MM.1S (cell line): Measurements from ENCODE around the gene NUB1.

Experiments used
- CTCF ChIP-seq: fragments of 300-600 bp; sonication (generic); IDR thresholded peaks from 2 replicates; pipeline ENCODE4 v1.5.1; 2016; ENCODE audit warnings: antibody characterized with exemption, low read length, mixed read lengths
- EZH2 ChIP-seq: fragments of 300-600 bp; sonication (generic); optimal IDR thresholded peaks from 2 replicates; pipeline ENCODE3; 2017; ENCODE audit warnings: low read depth, mild to moderate bottlenecking, antibody characterized with exemption, low read length, mixed read lengths
- EZH2phosphoT487 ChIP-seq: fragments of 300-600 bp; sonication (generic); IDR thresholded peaks from 2 replicates; pipeline ENCODE4 v1.6.1; 2018; ENCODE audit warnings: antibody characterized with exemption, low read length

GRCh38 chr7:151378011-151378410 lies 36.4 kb downstream of the NUB1 start:
- no peak for TF ChIP-seq CTCF
- no peak for TF ChIP-seq EZH2
- no peak for TF ChIP-seq EZH2phosphoT487
